Activated CD4-positive, alpha-beta memory T cell treated with anti-CD3 and anti-CD28 coated beads for 36 hours (primary cell): Measurements from ENCODE around the gene NEDD9. TPM values are rescaled to one million over a fixed set of nuclear protein-coding genes. Genes with fewer than 3 reads are reported as not detected.

Experiments
- CTCF ChIA-PET: fragments of 350-600 bp; sonication (Branson Sonifier 250); formaldehyde crosslinking; loops from one replicate; lab custom pipeline; 2021; ENCODE audit warnings: antibody characterized with exemption, inconsistent platforms; lab: Charles Lee
- POLR2A ChIA-PET: fragments of 350-600 bp; sonication (Branson Sonifier 250); formaldehyde crosslinking; loops from one replicate; lab custom pipeline; 2021; ENCODE audit warnings: antibody characterized with exemption; lab: Charles Lee
- DNase-seq: peaks from one replicate; pipeline ENCODE4 v3.0.0-alpha.2; 2020
- H3K27ac Mint-ChIP-seq: one replicate; pipeline ENCODE4 v1.8.0; 2021; ENCODE audit warnings: mixed read lengths
- H3K27me3 Mint-ChIP-seq: one replicate; pipeline ENCODE4 v1.8.0; 2021; ENCODE audit warnings: mixed read lengths
- H3K36me3 Mint-ChIP-seq: one replicate; pipeline ENCODE4 v1.8.0; 2021; ENCODE audit warnings: mixed read lengths
- H3K4me1 Mint-ChIP-seq: one replicate; pipeline ENCODE4 v1.8.0; 2021; ENCODE audit warnings: low read depth, mixed read lengths
- H3K4me3 Mint-ChIP-seq: one replicate; pipeline ENCODE4 v1.8.0; 2021; ENCODE audit warnings: mild to moderate bottlenecking, mixed read lengths
- H3K9me3 Mint-ChIP-seq: one replicate; pipeline ENCODE4 v1.8.0; 2021; ENCODE audit warnings: mixed read lengths
- intact Hi-C: fragments of 100-400 bp; cut with micrococcal nuclease; formaldehyde crosslinking; loops from one replicate; pipeline ENCODE4 v1.15.1; 2023
- total RNA-seq, 2 experiments: library from RNA; stranded (reverse); gene quantifications; one replicate each; pipeline ENCODE4 v1.2.3, GENCODE V29; 2021

The NEDD9 gene
- total RNA-seq, 2 experiments from 2014 or later, result 26.6 to 31.5 TPM

DNA sequence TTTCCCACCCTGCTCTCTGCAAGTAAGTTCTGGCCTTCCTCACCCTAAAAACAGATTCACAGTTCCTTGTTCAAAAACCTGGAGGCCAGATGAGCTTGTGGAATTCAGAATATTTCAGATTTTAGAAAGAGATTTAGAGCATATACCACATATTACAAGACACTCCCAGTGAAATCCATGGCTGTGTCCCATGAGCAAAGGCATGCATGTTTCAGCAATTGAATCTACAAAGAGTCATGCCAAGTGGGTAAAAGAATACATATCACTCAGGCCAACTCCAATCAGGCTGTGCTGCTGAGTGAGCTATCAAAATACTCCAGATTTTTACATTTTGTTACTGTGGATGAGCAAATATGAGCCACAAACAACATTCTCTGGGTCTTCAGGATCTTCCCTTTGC, 10.2 kb upstream of the NEDD9 start:
- no peaks in the 10 kb centered on the region for H3K9me3 Mint-ChIP-seq
- CTCF ChIA-PET, result interaction anchor here (1.2 to 1.6 kb wide), 4 partner anchors 12 to 253 kb away, joined by 3 to 4 read pairs (median 4); no protein-coding TSS in a partner anchor
- no peak overlapping the region for H3K4me3 Mint-ChIP-seq
- H3K36me3 Mint-ChIP-seq, result peaks cover 9% of the 10 kb centered on the region
- POLR2A ChIA-PET, result no interaction called here
- intact Hi-C loops, result no loop called here
- H3K27me3 Mint-ChIP-seq, result no peaks in the 10 kb centered on the region
- H3K4me1 Mint-ChIP-seq, result peaks cover 16% of the 10 kb centered on the region
- DNase-seq, result no peak
- no peak overlapping the region for H3K27ac Mint-ChIP-seq

DNA sequence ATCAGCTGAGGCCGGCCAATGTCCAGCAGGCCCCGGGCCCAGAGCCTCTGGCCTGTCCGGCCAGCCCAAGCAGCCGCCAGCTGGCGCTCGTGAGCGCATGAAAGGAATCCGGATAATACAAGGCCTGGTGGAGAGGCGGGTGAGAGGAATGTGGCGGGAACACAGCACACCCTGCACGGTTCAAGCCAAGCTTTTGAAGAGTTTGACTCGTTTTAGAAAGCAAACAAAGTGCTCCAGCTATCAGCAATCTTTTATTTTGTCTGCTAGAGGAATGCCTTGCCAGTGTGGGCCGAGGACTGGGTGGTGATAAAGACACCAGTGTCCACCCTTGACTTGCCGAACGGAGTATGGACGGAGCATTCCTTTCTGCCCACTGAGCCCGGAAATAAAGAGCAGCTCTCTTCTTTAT, 9.3 kb upstream of the NEDD9 start:
- peaks cover 6% of the 10 kb centered on the region for H3K36me3 Mint-ChIP-seq
- CTCF ChIA-PET, result interaction anchor here (1.2 to 1.6 kb wide), 4 partner anchors 13 to 254 kb away, joined by 3 to 4 read pairs (median 4); no protein-coding TSS in a partner anchor
- peaks cover 23% of the 10 kb centered on the region for H3K4me1 Mint-ChIP-seq
- no peak for DNase-seq
- intact Hi-C loops, result no loop called here
- POLR2A ChIA-PET, result no interaction called here
- H3K27me3 Mint-ChIP-seq, result no peaks in the 10 kb centered on the region
- H3K9me3 Mint-ChIP-seq, result no peaks in the 10 kb centered on the region
- no peak overlapping the region for H3K4me3 Mint-ChIP-seq
- H3K27ac Mint-ChIP-seq, result no peak overlapping the region

DNA sequence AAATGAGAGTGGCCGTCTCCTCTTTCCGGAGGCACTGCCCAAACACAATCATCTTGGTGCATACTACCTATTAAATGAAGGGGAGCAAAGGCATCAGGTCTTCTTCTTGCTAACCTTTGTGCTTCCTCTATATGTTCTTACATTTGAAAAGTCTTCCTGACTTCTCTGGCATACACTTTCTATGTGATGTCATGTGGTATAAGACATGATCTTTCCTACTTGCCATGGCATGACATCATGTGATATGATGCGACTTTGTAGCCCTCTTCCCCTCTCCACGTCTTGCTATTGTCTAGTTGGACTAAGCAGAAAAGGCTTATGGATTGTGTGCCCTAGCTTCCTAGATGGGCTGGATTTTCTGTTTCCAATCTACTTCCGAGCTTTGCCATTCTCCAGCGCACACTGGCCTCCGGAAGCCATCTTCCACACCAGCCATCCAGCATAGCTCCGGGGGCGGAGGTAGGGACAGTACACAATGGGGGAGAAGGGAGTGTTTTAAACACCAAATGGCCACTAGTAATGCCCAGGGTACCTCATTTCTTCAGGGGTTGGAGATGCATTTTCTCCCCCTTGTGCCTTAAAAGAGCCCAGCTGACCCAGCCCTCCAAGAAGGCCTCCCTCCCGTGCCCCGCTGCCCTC, 8.8 kb upstream of the NEDD9 start:
- no peaks in the 10 kb centered on the region for H3K9me3 Mint-ChIP-seq
- CTCF ChIA-PET, result interaction anchor here (1.2 to 1.6 kb wide), 4 partner anchors 14 to 255 kb away, joined by 3 to 4 read pairs (median 4); no protein-coding TSS in a partner anchor
- H3K36me3 Mint-ChIP-seq, result peaks cover 6% of the 10 kb centered on the region
- H3K27me3 Mint-ChIP-seq, result no peaks in the 10 kb centered on the region
- intact Hi-C loops, result no loop called here
- no peak overlapping the region for H3K4me3 Mint-ChIP-seq
- H3K4me1 Mint-ChIP-seq, result peaks cover 28% of the 10 kb centered on the region
- DNase-seq, result no peak
- H3K27ac Mint-ChIP-seq, result no peak overlapping the region
- POLR2A ChIA-PET, result no interaction called here

DNA sequence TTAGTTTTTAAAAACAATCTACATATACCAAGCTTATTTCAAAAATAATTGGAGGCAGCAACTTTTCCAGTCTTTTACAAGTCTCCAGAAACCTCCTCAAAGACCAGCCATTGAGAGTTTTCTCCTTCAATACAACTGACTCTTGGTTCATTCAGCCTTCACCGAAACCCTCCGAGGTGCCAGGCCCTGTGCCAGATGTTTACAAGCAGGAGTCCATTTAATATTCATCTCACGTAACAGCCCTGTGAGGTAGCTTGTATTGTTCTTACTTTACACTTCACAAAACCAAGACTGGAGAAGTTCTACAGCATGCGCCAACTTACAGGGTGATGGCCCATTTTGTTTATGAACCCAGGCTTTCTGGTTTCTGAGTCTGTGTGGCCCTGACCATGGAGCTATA, 5.5 kb upstream of the NEDD9 start:
- Mint-ChIP-seq H3K9me3 (no peaks in the 10 kb centered on the region), H3K27me3 (no peaks in the 10 kb centered on the region), H3K36me3 (peaks cover 2% of the 10 kb centered on the region), H3K27ac (no peak overlapping the region), H3K4me3 (no peak overlapping the region), H3K4me1 (peaks cover 36% of the 10 kb centered on the region)
- POLR2A ChIA-PET, result no interaction called here
- CTCF ChIA-PET, result interaction anchor here (1.8 kb wide), 1 partner anchor 258 kb away, joined by 4 read pairs; no protein-coding TSS in a partner anchor
- no peak for DNase-seq
- intact Hi-C loops, result loop anchor here (10.0 kb wide), 1 partner anchor 477 kb away; no protein-coding TSS in a partner anchor

DNA sequence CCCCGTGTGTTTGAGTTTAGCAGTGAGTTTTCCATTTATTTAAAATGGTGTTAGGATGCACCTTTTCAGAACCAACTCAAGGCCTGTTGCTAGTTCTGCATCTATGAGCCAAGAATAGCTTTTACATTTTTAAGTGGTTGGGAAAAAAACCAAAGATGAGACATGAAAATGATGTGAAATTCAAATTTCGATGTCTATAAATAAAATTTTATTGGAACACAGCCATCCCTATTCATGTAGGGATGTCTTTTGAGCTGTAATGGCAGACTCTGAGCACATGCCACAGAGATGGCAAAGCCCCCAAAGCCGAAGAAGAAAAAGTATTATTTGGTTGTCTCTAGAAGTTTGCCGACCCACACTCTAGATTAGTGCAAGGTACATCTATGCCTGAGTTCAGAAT, 5.0 kb upstream of the NEDD9 start:
- ChIA-PET POLR2A (no interaction called here), CTCF (interaction anchor here (1.8 kb wide), 1 partner anchor 258 kb away, joined by 4 read pairs; no protein-coding TSS in a partner anchor)
- Mint-ChIP-seq H3K27ac (peak overlapping the region; percentile 82), H3K9me3 (no peaks in the 10 kb centered on the region), H3K4me1 (peaks cover 36% of the 10 kb centered on the region), H3K4me3 (no peak overlapping the region), H3K36me3 (peaks cover 2% of the 10 kb centered on the region), H3K27me3 (no peaks in the 10 kb centered on the region)
- intact Hi-C loops, result loop anchor here (10.0 kb wide), 1 partner anchor 477 kb away; no protein-coding TSS in a partner anchor
- DNase-seq, result no peak

DNA sequence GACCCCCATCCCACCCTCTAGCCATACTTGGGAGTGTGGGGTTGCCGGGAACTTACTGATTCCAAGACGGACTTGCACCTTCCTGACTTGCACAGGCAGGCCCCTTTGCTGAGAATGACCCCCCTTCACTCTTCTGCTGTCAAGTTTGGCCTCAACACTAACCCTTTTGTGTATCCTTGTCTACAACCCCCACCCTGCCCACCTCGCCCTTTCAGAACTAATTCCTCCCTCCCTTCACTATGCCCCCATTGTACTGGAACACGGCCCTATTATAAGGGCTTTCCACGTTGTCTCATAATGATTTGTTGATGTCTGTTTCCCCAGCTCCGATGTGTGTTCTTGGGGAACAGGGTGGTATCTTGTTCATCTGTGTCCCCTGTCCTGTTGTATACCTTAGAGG, 4.4 kb upstream of the NEDD9 start:
- CTCF ChIA-PET, result interaction anchor here (1.8 kb wide), 1 partner anchor 259 kb away, joined by 4 read pairs; no protein-coding TSS in a partner anchor
- no peak for DNase-seq
- intact Hi-C loops, result loop anchor here (1.0 to 10.0 kb wide), 3 partner anchors 21 to 478 kb away; no protein-coding TSS in a partner anchor
- Mint-ChIP-seq H3K9me3 (no peaks in the 10 kb centered on the region), H3K4me3 (no peak overlapping the region), H3K4me1 (peaks cover 37% of the 10 kb centered on the region), H3K27me3 (no peaks in the 10 kb centered on the region), H3K36me3 (peaks cover 2% of the 10 kb centered on the region), H3K27ac (peak overlapping the region; percentile 82)
- POLR2A ChIA-PET, result interaction anchor here (1.8 kb wide), 1 partner anchor 145 kb away, joined by 6 read pairs; no protein-coding TSS in a partner anchor

DNA sequence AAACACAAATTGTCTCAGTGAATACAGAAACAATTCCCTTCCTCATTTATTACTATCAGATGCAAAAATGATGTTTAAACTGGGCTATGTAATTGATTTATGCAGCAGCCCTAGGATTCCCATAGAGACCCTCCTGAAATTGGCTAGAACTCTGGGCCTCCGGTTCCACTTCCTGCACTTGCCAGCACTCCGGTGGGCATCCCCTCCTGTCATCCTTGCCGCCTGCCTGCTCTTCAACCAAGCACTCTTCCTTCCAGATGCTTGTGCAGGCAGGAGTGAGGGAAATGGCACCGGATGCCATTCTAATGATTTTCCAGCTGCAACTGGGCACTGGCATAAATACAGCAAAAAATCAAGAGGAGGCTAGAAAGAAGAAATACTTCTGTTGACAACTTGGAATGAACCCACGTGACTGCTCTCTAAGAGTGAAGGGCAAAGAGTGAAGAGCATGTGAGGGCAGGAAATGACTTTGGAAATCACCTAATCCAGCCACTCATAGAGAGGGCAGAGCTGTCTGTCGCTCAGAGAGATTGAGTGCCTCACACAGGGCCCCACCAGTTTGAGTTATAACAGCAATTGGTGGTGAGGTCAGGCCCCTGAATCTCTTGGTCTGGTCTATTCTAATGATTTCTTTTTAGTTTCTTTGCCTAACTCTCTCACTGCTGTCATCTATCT, 3.7 kb upstream of the NEDD9 start:
- POLR2A ChIA-PET, result interaction anchor here (1.1 to 1.8 kb wide), 3 partner anchors 12 to 145 kb away, joined by 3 to 6 read pairs (median 3); no protein-coding TSS in a partner anchor
- Mint-ChIP-seq H3K4me1 (peaks cover 42% of the 10 kb centered on the region), H3K27ac (peak overlapping the region; percentile 82), H3K36me3 (peaks cover 2% of the 10 kb centered on the region), H3K27me3 (no peaks in the 10 kb centered on the region), H3K4me3 (no peak overlapping the region), H3K9me3 (no peaks in the 10 kb centered on the region)
- DNase-seq, result peak; percentile 74
- intact Hi-C loops, result loop anchor here (1.0 to 10.0 kb wide), 3 partner anchors 22 to 479 kb away; no protein-coding TSS in a partner anchor
- CTCF ChIA-PET, result interaction anchor here (0.5 to 1.8 kb wide), 5 partner anchors 9 to 261 kb away, joined by 3 to 4 read pairs (median 3); no protein-coding TSS in a partner anchor

DNA sequence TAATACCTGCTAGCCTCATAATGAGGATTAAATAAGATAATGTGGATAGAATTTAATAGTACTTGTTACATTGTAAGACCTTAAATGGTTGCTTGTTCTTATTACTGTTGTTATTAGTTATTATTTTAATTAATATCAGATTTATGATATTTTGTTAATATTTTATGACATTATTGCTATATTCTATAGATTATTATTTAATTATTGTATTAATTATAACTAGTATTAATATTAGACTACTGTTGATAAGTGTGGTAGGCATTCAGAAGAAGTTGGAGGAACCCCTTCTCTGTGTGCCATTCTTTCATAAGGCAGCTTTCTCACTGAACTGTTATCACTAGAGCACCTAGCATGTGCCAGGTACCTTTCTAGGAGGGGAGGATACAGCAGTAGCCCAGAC, 2.6 kb upstream of the NEDD9 start:
- Mint-ChIP-seq H3K36me3 (peaks cover 2% of the 10 kb centered on the region), H3K4me3 (no peak overlapping the region), H3K27me3 (no peaks in the 10 kb centered on the region), H3K9me3 (no peaks in the 10 kb centered on the region), H3K27ac (no peak overlapping the region), H3K4me1 (peaks cover 54% of the 10 kb centered on the region)
- CTCF ChIA-PET, result interaction anchor here (0.7 to 1.1 kb wide), 3 partner anchors 62 to 262 kb away, joined by 3 read pairs; no protein-coding TSS in a partner anchor
- POLR2A ChIA-PET, result interaction anchor here (1.1 to 1.8 kb wide), 2 partner anchors 11 to 147 kb away, joined by 3 to 6 read pairs; no protein-coding TSS in a partner anchor
- DNase-seq, result no peak
- intact Hi-C loops, result loop anchor here (10.0 kb wide), 1 partner anchor 480 kb away; no protein-coding TSS in a partner anchor

DNA sequence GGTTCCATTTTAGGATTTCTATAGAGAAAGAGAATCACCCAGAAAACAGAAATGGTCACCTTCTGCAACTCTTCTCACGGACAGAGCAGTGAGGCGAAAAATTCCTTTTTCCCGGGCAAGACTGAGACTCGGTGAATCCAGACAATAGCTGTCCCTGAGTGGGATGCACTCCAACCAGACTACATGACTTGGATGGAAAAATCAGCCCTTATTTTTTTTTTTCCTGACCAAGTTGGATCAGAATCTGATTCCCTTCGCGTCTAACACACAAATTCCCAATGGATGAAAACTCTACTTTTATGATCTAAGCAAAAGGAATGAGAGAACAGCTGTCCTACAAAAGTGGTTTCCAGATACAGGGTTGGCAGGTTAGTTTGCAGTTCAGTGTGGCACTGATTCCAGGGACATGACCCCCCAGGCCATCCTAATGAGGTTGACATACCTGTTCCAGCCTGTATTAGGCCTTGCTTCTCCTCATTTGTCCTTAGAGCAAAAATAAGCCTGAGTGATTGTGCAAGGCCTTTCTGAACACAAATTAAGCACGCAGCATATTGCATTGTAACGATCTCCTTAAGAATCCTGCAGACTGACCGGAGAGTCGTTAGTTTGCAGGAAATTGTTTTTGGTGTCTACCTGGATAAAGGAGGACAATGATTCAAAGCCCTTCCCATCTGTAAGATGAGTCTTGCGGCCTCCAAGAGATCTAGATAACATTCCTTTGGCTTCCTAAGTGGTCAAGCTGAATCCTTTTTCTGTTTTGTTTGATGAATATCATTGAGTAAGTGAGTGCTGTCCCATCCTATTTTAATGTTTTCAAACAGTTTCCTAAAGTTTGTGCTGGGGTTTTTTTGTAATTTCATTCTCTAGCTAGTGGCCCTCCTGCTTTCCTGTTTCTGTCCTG, 1.5 kb upstream of the NEDD9 start:
- Mint-ChIP-seq H3K4me1 (peaks cover 62% of the 10 kb centered on the region), H3K27me3 (no peaks in the 10 kb centered on the region), H3K9me3 (no peaks in the 10 kb centered on the region), H3K27ac (peak overlapping the region; percentile 96), H3K4me3 (peak overlapping the region; percentile 81), H3K36me3 (peaks cover 7% of the 10 kb centered on the region)
- DNase-seq, result no peak
- ChIA-PET POLR2A (interaction anchor here (1.3 to 4.2 kb wide), 7 partner anchors 11 to 226 kb away, joined by 4 to 51 read pairs (median 14); no protein-coding TSS in a partner anchor), CTCF (interaction anchor here (1.2 to 2.8 kb wide), 3 partner anchors 89 to 262 kb away, joined by 3 to 13 read pairs (median 3); no protein-coding TSS in a partner anchor)
- intact Hi-C loops, result loop anchor here (2.0 to 10.0 kb wide), 3 partner anchors 141 to 481 kb away; partner anchors contain the start of gene SMIM13

DNA sequence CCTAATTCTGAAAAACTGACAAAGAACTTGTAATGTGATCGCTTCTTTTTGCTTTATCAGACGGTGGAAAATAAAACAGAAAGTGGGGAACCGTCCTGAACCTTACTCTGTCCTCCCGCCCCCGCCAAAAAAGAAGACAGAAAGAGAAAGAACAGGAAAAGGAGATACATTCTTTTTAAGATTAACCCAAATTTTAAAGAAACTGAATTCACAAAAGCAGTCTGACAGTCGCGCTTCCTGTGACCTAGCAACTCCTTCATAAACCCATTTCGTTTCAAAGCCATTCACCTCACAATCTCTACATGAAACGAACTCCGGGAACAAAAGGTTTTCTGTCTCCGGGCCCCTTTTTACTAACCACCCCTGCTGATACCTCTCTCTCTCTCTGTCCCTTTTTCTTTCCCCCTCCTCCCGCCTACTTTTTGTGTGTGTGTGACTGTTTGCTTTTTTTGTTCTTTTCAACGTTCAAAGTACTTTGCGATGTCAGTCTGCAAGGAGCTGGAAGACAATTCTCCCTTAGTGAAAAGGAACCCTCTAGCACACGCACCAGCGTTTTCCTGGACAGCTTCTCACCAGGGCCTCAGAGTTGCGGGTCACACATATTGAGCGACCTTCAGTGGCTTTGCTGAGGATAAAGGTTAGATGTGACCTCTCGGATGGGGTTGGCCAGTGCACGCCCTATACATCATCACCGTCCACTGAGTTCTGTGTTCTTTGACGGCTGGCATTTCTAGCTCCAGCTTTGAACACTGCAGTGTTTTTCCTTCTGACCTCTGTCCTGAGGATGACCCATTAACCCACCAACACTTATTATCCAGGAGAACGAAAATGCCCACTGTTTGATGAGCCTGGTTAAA, 530 bp upstream of the NEDD9 start:
- H3K4me1 Mint-ChIP-seq, result peaks cover 64% of the 10 kb centered on the region
- peak overlapping the region; percentile 81 for H3K4me3 Mint-ChIP-seq
- peak overlapping the region; percentile 96 for H3K27ac Mint-ChIP-seq
- ChIA-PET CTCF (interaction anchor here (0.6 to 2.8 kb wide), 8 partner anchors 10 to 263 kb away, joined by 3 to 13 read pairs (median 3); no protein-coding TSS in a partner anchor), POLR2A (interaction anchor here (0.5 to 4.2 kb wide), 18 partner anchors 10 to 227 kb away, joined by 3 to 51 read pairs (median 4); no protein-coding TSS in a partner anchor)
- H3K36me3 Mint-ChIP-seq, result peaks cover 8% of the 10 kb centered on the region
- H3K9me3 Mint-ChIP-seq, result no peaks in the 10 kb centered on the region
- H3K27me3 Mint-ChIP-seq, result no peaks in the 10 kb centered on the region
- intact Hi-C loops, result loop anchor here (1.0 to 10.0 kb wide), 15 partner anchors 9 to 482 kb away; partner anchors contain the start of gene SMIM13
- no peak for DNase-seq
